HEK293 (cell line): ENCODE results near the gene HP1BP3.

Source experiments
- CTCF ChIA-PET: fragments of 350-600 bp; formaldehyde crosslinking; extraction: SDS; loops from one replicate; lab custom pipeline; 2021; ENCODE audit warnings: antibody characterized with exemption; lab: Yijun Ruan, JAX
- POLR2A ChIA-PET: fragments of 300-600 bp; formaldehyde crosslinking; extraction: SDS; loops from one replicate; lab custom pipeline; 2020; ENCODE audit warnings: antibody characterized with exemption, inconsistent platforms; lab: Yijun Ruan, JAX
- H3K27ac ChIP-seq: fragments of 200-500 bp; sonication (Bioruptor generic); 2 replicates; pipeline ENCODE4 v1.5.1; 2014; ENCODE audit warnings: low read depth, low read length, control low read depth, inconsistent platforms; ENCODE audit errors: extremely low read depth
- H3K36me3 ChIP-seq, 2 experiments: fragments of 200-500 bp in 1 of 2; sonication (Bioruptor generic) in 1 of 2; 1 replicate in 1 of 2; 2 replicates in 1 of 2; pipeline ENCODE4 v1.5.1; 2014 to 2017; ENCODE audit warnings: inconsistent platforms in 2 of 2, low read length in 2 of 2; ENCODE audit not compliant: control insufficient read depth in 2 of 2, insufficient read depth in 1 of 2
- H3K4me1 ChIP-seq: fragments of 200-500 bp; sonication (Bioruptor generic); 2 replicates; pipeline ENCODE4 v1.5.1; 2014; ENCODE audit warnings: mild to moderate bottlenecking, low read length, inconsistent platforms; ENCODE audit not compliant: control insufficient read depth, insufficient read depth
- H3K4me3 ChIP-seq: 2 replicates; pipeline ENCODE4 v1.5.1; 2011; ENCODE audit warnings: low read depth, mild to moderate bottlenecking, control low read depth, low read length, moderate library complexity
- H3K9me3 ChIP-seq: fragments of 200-500 bp; sonication (Bioruptor generic); 2 replicates; pipeline ENCODE4 v1.5.1; 2014; ENCODE audit warnings: low read depth, low read length, inconsistent platforms; ENCODE audit not compliant: control insufficient read depth, insufficient read depth
- KLF16 ChIP-seq: fragments of 450-650 bp; formaldehyde crosslinking; IDR thresholded peaks from 2 replicates; pipeline ENCODE4 v1.5.1; 2017; ENCODE audit warnings: missing biosample characterization, missing genetic modification characterization
- SCRT2 ChIP-seq: fragments of 450-650 bp; formaldehyde crosslinking; IDR thresholded peaks from 2 replicates; pipeline ENCODE4 v1.5.1; 2016; ENCODE audit warnings: missing biosample characterization, missing genetic modification characterization
- ZBTB21 ChIP-seq: fragments of 450-650 bp; formaldehyde crosslinking; IDR thresholded peaks from 2 replicates; pipeline ENCODE4 v1.5.1; 2017; ENCODE audit warnings: missing biosample characterization, missing genetic modification characterization
- ZFP41 ChIP-seq: fragments of 450-650 bp; formaldehyde crosslinking; IDR thresholded peaks from 2 replicates; pipeline ENCODE4 v1.5.1; 2016; ENCODE audit warnings: missing biosample characterization, missing genetic modification characterization, borderline replicate concordance
- ZFP69B ChIP-seq: fragments of 450-650 bp; formaldehyde crosslinking; IDR thresholded peaks from 2 replicates; pipeline ENCODE4 v1.5.1; 2016; ENCODE audit warnings: missing biosample characterization, missing genetic modification characterization
- ZNF121 ChIP-seq: fragments of 450-650 bp; formaldehyde crosslinking; IDR thresholded peaks from 2 replicates; pipeline ENCODE4 v1.5.1; 2016; ENCODE audit warnings: missing biosample characterization, missing genetic modification characterization
- ZNF174 ChIP-seq: fragments of 450-650 bp; formaldehyde crosslinking; IDR thresholded peaks from 2 replicates; pipeline ENCODE4 v1.5.0; 2017; ENCODE audit warnings: missing biosample characterization, mild to moderate bottlenecking, missing genetic modification characterization
- ZNF214 ChIP-seq: fragments of 450-650 bp; formaldehyde crosslinking; IDR thresholded peaks from 2 replicates; pipeline ENCODE4 v1.5.1; 2017; ENCODE audit warnings: missing biosample characterization, mild to moderate bottlenecking, missing genetic modification characterization, borderline replicate concordance
- ZNF221 ChIP-seq: fragments of 450-650 bp; formaldehyde crosslinking; IDR thresholded peaks from 2 replicates; pipeline ENCODE4 v1.5.1; 2017; ENCODE audit warnings: missing biosample characterization, missing genetic modification characterization, borderline replicate concordance
- ZNF416 ChIP-seq: fragments of 450-650 bp; formaldehyde crosslinking; IDR thresholded peaks from 2 replicates; pipeline ENCODE4 v1.5.1; 2016; ENCODE audit warnings: missing biosample characterization, missing genetic modification characterization
- ZNF426 ChIP-seq: fragments of 450-650 bp; formaldehyde crosslinking; IDR thresholded peaks from 2 replicates; pipeline ENCODE4 v1.5.1; 2017; ENCODE audit warnings: missing biosample characterization, missing genetic modification characterization, mild to moderate bottlenecking, inconsistent platforms, moderate library complexity
- ZNF660 ChIP-seq: fragments of 450-650 bp; IDR thresholded peaks from 2 replicates; pipeline ENCODE4 v1.5.1; 2018; ENCODE audit warnings: missing biosample characterization, mild to moderate bottlenecking, missing genetic modification characterization
- ZNF747 ChIP-seq: fragments of 450-650 bp; formaldehyde crosslinking; IDR thresholded peaks from 2 replicates; pipeline ENCODE4 v1.5.1; 2016; ENCODE audit warnings: missing biosample characterization, missing genetic modification characterization
- ZNF843 ChIP-seq: fragments of 450-650 bp; formaldehyde crosslinking; IDR thresholded peaks from 2 replicates; pipeline ENCODE4 v1.5.1; 2016; ENCODE audit warnings: missing biosample characterization, missing genetic modification characterization
- TF ChIP-seq, protein P1 (sequence below): fragments of 450-650 bp; formaldehyde crosslinking; IDR thresholded peaks from 2 replicates; pipeline ENCODE4 v1.5.1; 2016; ENCODE audit warnings: missing biosample characterization, missing genetic modification characterization, low read depth
- TF ChIP-seq, protein P2 (sequence below): fragments of 450-650 bp; formaldehyde crosslinking; conservative IDR thresholded peaks from 2 replicates; pipeline ENCODE4 v1.5.1; 2016; ENCODE audit warnings: low read depth, missing biosample characterization, missing genetic modification characterization
- TF ChIP-seq, protein P3 (sequence below): fragments of 450-650 bp; formaldehyde crosslinking; IDR thresholded peaks from 2 replicates; pipeline ENCODE4 v1.5.1; 2017; ENCODE audit warnings: missing biosample characterization, missing genetic modification characterization

Gene HP1BP3

DNA sequence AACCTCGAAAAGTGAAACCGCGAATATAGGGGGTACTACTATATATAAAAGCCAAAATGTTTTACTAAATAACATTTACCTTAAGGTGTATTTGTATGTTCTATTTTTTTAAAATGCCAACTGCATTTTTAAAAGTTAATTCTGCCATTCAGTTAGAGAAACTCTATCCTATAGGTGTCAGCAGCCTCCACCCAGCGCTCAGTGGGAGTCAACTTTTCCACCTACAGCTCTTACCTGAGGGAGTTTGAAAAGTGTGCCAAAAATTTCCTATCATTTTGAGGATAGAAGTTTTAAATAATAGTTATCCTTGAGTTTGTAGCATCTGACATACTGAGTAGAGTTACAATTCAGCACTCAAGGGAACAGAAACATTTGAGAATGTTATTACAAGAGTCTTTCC, 6.1 kb upstream of the HP1BP3 start (continued):
- TF ChIP-seq, protein P1, sequence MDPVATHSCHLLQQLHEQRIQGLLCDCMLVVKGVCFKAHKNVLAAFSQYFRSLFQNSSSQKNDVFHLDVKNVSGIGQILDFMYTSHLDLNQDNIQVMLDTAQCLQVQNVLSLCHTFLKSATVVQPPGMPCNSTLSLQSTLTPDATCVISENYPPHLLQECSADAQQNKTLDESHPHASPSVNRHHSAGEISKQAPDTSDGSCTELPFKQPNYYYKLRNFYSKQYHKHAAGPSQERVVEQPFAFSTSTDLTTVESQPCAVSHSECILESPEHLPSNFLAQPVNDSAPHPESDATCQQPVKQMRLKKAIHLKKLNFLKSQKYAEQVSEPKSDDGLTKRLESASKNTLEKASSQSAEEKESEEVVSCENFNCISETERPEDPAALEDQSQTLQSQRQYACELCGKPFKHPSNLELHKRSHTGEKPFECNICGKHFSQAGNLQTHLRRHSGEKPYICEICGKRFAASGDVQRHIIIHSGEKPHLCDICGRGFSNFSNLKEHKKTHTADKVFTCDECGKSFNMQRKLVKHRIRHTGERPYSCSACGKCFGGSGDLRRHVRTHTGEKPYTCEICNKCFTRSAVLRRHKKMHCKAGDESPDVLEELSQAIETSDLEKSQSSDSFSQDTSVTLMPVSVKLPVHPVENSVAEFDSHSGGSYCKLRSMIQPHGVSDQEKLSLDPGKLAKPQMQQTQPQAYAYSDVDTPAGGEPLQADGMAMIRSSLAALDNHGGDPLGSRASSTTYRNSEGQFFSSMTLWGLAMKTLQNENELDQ (tag by site-specific recombination), result no peak
- TF ChIP-seq KLF16 (tag by site-specific recombination), result no peak
- TF ChIP-seq ZNF174 (tag by site-specific recombination), result no peak
- TF ChIP-seq ZNF214 (tag by site-specific recombination), result no peak
- TF ChIP-seq, protein P2, sequence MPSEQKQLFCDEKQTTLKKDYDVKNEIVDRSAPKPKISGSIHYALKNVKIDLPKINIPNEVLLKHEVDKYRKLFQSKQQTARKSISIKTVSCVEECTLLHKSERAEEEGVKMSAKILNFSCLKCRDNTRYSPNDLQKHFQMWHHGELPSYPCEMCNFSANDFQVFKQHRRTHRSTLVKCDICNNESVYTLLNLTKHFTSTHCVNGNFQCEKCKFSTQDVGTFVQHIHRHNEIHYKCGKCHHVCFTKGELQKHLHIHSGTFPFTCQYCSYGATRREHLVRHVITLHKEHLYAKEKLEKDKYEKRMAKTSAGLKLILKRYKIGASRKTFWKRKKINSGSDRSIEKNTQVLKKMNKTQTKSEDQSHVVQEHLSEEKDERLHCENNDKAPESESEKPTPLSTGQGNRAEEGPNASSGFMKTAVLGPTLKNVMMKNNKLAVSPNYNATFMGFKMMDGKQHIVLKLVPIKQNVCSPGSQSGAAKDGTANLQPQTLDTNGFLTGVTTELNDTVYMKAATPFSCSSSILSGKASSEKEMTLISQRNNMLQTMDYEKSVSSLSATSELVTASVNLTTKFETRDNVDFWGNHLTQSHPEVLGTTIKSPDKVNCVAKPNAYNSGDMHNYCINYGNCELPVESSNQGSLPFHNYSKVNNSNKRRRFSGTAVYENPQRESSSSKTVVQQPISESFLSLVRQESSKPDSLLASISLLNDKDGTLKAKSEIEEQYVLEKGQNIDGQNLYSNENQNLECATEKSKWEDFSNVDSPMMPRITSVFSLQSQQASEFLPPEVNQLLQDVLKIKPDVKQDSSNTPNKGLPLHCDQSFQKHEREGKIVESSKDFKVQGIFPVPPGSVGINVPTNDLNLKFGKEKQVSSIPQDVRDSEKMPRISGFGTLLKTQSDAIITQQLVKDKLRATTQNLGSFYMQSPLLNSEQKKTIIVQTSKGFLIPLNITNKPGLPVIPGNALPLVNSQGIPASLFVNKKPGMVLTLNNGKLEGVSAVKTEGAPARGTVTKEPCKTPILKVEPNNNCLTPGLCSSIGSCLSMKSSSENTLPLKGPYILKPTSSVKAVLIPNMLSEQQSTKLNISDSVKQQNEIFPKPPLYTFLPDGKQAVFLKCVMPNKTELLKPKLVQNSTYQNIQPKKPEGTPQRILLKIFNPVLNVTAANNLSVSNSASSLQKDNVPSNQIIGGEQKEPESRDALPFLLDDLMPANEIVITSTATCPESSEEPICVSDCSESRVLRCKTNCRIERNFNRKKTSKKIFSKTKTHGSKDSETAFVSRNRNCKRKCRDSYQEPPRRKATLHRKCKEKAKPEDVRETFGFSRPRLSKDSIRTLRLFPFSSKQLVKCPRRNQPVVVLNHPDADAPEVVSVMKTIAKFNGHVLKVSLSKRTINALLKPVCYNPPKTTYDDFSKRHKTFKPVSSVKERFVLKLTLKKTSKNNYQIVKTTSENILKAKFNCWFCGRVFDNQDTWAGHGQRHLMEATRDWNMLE (tag by site-specific recombination), result no peak
- TF ChIP-seq ZNF843 (tag by site-specific recombination), result no peak
- TF ChIP-seq ZNF426 (tag by site-specific recombination), result no peak
- TF ChIP-seq ZFP41 (tag by site-specific recombination), result no peak
- no peak for TF ChIP-seq ZNF660 (tag by site-specific recombination)
- no peak for TF ChIP-seq ZFP69B
- TF ChIP-seq ZNF121 (tag by site-specific recombination), result no peak
- TF ChIP-seq ZNF416, result no peak

DNA sequence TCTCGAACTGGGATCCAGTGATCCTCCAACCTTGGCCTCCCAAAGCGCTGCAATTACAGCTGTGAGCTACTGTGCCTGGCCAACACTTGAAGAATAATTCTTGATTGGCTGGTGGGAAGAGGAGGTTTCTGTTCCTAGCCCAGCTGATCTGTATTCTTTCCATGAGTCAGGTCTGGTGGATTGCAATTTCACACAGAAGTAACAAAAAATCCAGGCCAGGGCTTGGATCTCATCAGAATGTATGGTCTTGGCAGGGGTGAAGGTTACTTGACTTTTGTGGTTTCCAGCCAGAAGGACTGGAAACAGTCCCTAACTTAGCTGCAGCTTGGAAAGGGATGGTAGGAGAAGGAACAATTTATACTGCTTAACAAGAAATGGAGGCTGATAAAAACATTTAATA, 5.1 kb upstream of the HP1BP3 start:
- Histone ChIP-seq H3K4me3 (no peak overlapping the region), H3K4me1 (peaks cover 3% of the 10 kb centered on the region; the same call in 1 of the 2 replicates), H3K36me3 (no peaks in the 10 kb centered on the region; a peak in 1 of 3 replicates), H3K9me3 (no peaks in the 10 kb centered on the region), H3K27ac (no peak overlapping the region)
- TF ChIP-seq, protein P3, sequence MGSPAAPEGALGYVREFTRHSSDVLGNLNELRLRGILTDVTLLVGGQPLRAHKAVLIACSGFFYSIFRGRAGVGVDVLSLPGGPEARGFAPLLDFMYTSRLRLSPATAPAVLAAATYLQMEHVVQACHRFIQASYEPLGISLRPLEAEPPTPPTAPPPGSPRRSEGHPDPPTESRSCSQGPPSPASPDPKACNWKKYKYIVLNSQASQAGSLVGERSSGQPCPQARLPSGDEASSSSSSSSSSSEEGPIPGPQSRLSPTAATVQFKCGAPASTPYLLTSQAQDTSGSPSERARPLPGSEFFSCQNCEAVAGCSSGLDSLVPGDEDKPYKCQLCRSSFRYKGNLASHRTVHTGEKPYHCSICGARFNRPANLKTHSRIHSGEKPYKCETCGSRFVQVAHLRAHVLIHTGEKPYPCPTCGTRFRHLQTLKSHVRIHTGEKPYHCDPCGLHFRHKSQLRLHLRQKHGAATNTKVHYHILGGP (tag by site-specific recombination), result no peak
- TF ChIP-seq SCRT2 (tag by site-specific recombination) (no peak), ZNF747 (no peak), ZBTB21 (tag by site-specific recombination) (no peak), ZNF221 (no peak)
- POLR2A ChIA-PET, result interaction anchor here (0.6 kb wide), 1 partner anchor 8 kb away, joined by 4 read pairs; no protein-coding TSS in a partner anchor
- CTCF ChIA-PET, result interaction anchor here (0.5 to 0.6 kb wide), 2 partner anchors 424 to 699 kb away, joined by 3 to 5 read pairs; no protein-coding TSS in a partner anchor
